Gastroesophageal sphincter (tissue), 3 donors: ENCODE data around the gene SPDYE2.
"Not testable (repeated sequence)": the region's sequence is repeated elsewhere in the genome, so short reads cannot be mapped to it uniquely, and the experiment has no call there.

Experiments
- POLR2A ChIP-seq, 2 donors: fragments of 450-650 bp; IDR thresholded peaks; one replicate each; pipeline ENCODE4 v1.6.1; 2017; ENCODE audit warnings: antibody characterized with exemption in 2 of 2, mild to moderate bottlenecking in 2 of 2, moderate library complexity in 1 of 2
- TF ChIP-seq, protein P1 (sequence below), 4 experiments: fragments of 200-600 bp in 2 of 4; fragments of 450-650 bp in 2 of 4; sonication (generic) in 1 of 4; IDR thresholded peaks; one replicate each; pipeline ENCODE4 v1.5.1; 2017 to 2019; ENCODE audit warnings: antibody characterized with exemption in 4 of 4, mild to moderate bottlenecking in 2 of 4, moderate library complexity in 2 of 4

DNA sequence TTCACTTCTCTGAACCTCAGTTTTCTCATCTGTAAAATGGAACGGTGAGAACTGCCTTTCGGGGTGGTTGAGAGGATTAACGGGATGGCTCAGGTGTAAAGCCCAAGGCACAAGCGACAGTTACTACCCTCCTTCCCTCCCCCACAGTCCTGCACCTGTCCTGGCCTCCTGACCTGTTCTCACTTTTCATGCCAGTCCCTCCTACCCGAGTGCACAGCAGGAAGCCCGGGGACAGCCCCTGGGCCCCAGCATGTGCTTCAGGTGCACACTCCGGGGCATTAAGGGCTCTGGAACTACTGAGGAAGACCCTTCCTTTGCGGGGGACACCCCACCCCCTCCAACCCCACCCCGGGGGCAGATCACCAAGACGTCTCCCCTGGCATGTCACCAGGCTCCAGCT lies 34.1 kb upstream of the SPDYE2 start:
- TF ChIP-seq, protein P1, sequence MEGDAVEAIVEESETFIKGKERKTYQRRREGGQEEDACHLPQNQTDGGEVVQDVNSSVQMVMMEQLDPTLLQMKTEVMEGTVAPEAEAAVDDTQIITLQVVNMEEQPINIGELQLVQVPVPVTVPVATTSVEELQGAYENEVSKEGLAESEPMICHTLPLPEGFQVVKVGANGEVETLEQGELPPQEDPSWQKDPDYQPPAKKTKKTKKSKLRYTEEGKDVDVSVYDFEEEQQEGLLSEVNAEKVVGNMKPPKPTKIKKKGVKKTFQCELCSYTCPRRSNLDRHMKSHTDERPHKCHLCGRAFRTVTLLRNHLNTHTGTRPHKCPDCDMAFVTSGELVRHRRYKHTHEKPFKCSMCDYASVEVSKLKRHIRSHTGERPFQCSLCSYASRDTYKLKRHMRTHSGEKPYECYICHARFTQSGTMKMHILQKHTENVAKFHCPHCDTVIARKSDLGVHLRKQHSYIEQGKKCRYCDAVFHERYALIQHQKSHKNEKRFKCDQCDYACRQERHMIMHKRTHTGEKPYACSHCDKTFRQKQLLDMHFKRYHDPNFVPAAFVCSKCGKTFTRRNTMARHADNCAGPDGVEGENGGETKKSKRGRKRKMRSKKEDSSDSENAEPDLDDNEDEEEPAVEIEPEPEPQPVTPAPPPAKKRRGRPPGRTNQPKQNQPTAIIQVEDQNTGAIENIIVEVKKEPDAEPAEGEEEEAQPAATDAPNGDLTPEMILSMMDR (IDR thresholded peaks at IDR 0.05), result not testable (repeated sequence)
- TF ChIP-seq POLR2A (IDR thresholded peaks at IDR 0.05), result not testable (repeated sequence)
